IPS DF 4.7 (cell line): ENCODE measurements around the gene BSPRY.
"Not testable (repeated sequence)": the region's sequence is repeated elsewhere in the genome, so short reads cannot be mapped to it uniquely, and the experiment has no call there.

Experiments used
- DNase-seq: peaks from one replicate; pipeline ENCODE4 v3.0.0-alpha.2; 2013; ENCODE audit warnings: low spot score; ENCODE audit errors: extremely low read depth

The BSPRY gene

GRCh38 chr9:113393281-113393680 is 43.9 kb downstream of the BSPRY start:
- DNase-seq = no peak

GRCh38 chr9:113395000-113395861 is 45.9 kb downstream of the BSPRY start:
- DNase-seq = no peak

DNA sequence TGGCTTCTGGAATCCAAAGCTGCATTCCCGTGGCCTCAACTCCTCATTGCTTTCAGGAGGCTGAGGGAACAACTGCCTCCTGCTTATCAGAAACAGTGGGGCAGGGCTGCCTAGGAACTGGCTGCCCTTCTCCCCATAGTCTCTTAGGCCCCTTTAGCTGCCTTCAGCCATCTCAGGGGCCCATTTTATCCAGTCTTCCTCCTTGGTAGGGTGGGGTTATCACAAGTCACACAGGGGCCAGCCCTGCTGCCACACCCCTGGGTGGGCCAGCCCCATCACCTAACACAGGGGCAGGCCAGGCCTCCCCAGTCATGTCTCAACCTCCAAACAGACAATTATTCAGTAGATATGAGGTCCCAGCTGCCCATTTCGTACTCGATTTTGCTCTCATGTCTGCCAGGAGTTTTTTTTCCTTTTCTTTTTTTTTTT is 47.9 kb downstream of the BSPRY start:
- DNase-seq = no peak

GRCh38 chr9:113398796-113399195 is 49.5 kb downstream of the BSPRY start:
- no peak for DNase-seq

DNA sequence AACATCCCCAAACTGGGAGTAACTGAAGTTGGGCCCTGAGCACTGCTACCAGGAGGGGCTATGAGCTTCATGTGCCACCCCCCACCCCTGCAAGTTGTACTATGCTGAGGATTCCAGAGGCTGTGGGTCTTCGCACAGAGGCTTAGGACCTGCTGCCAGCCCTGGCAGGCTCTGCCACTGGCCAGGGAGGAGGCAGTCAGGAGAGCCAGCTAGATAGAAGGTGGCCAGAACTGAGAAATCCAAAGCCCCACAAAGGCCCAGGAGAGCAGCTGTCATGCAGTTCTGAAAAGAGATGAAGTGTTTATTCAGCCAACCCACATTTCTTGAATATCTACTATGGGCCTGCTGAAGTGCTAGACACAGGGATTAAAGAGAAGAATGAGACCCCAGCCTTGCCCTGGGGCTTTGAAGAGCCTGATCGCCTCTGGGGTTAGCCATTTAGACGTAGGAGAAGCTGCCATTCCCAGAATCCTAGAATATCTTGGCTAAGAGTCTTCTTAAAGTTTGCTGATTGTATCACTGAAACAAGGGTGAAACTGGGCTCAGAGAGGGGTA is 50.4 kb downstream of the BSPRY start:
- DNase-seq = no peak

DNA sequence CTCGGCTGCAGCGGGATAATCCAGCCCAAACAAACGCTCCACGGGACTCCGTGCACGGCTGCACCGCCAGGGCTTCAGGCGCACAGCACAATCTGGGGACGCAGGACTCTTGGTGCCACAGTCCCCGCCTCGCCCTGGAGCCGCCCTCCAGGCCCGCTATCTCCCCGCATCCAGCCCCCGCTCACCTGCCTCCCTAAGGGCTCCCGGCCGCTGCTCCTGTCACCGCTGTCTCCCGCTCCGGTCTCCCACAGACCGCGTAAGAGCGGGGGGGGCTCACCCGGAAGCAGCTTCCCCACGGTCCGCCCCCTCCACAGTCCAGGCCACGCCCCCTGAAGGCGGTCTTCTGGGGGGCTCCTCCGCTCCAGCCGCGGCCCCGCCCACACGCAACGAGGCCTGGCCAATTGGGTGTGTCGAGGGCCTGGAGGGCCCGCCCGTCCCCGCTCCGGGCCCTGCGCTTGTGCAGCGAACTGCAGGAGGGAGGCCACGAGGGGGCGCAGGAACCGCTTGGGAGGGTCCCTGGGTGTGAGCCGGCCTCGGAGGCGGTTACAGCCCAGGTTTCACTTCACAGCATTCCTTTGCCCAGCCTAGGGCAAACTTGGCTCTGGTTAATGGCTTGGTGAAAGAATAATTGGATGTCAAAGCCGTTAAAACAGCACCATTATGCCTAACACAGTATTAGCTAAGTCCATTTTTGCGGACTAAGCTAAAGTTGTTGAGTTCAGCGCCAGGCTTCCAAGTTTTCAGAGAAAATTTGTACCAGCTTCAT is 51.9 kb downstream of the BSPRY start, which contains the start of gene ALAD:
Gene ALAD (minus strand): TSS at position 258 of the 766 bp plus-strand sequence. CDS start 7,725 bp downstream, outside the sequence.
- peak; percentile 75 for DNase-seq

- DNase-seq = no peak
These were observed 54.3 kb downstream of the BSPRY start for GRCh38 chr9:113403646-113404045.

DNA sequence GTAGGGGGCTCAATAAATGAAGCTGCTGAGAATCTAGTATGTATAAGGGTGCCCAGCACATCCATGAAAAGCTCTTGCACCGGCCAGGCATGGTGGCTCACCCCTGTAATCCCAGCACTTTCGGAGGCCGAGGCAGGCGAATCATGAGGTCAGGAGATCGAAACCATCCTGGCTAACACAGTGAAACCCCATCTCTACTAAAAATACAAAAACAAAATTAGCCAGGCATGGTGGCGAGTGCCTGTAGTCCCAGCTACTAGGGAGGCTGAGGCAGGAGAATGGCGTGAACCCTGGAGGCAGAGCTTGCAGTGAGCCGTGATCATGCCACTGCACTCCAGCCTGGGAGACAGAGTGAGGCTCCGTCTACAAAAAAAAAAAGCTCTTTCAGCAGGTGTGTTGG is 57.0 kb downstream of the BSPRY start:
- not testable (repeated sequence) for DNase-seq

DNA sequence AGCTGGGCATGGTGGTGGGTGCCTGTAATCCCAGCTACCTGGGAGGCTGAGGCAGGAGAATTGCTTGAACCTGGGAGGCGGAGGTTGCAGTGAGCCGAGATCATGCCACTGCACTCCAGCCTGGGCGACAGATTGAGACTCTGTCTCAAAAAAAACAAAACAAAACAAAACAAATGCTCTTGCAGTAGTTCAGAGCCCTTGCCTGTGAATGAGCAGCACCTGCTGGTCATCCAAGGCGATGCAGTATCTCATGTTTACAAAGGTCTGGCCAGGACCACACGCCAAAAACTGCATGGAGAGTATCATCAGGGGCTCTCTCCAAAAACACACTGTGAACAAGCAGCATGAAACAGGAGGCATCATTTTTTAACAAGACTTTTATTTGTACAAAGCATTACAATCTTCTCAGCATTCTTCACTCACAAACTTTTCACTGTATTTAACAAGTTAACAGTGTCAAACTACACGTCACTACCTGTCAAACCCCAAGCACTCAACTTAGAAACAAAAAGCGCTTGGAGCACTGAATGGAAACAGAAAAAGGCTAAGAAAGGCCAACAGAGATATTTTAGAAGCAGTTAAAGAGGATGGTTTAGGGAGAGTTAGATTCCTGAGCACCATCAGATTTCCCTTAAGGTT is 57.7 kb downstream of the BSPRY start:
- DNase-seq = not testable (repeated sequence)

DNA sequence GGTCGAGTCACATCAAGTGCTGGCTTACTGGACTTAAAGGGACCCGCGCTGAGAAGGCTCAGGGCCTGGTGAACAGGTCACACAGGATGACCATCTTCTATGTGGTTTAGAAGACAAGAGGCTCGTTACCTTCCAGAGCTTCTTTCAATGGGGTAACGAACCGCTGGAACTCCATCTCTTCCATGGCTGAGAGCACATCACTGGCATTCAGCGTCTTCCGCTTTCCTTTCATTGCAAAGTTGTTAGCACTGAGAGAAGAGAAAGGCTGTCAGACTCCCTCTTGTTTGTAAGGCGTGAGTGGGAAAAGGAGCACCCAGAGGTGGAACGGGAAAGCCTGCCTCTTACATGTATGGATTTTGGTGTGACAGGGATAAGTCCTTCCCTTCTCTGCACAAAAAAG is 60.1 kb downstream of the BSPRY start:
- no peak for DNase-seq

GRCh38 chr9:113409883-113410206 is 60.5 kb downstream of the BSPRY start:
- no peak for DNase-seq

DNA sequence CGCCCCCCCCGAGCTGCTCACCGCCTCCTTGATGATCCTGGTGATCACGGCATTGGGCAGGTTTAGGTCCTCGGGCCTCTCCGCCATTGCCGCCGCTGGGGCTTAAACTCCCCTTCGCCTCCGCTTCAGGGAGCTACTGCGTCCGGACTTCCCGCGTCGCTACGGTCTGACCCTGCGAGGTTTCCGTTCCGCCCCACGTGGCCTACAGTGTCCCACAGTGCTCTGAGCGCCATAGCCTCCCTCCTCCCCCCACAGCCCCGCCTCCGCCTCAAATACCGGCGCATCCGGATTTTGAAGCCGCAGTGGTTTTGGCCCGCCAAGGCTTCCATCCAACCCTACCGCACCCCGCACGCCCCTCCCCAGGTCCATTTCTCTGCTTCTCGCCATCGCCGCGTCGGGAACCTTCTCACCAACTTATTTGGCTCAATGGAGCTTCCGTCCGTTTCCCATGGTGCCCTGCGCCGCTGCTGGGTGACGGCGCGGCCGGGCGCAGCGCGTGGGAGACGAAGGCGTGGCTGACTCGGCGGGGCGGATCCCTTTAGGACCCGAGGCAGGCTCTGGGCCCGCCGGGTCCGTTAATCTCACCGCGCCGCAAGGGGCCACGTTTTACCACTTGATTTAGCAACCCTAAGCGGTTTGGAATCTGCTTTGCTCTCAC is 61.0 kb downstream of the BSPRY start, which contains the start of the genes C9orf43 and POLE3:
Gene C9orf43 (plus strand): TSS at position 541 of the 658 bp plus-strand sequence. CDS start 2,747 bp downstream, outside the sequence.
Gene POLE3 (minus strand): TSS at position 469 of the 658 bp plus-strand sequence. CDS start 382 bp downstream, at position 87.
- peak; percentile 85 for DNase-seq

DNA sequence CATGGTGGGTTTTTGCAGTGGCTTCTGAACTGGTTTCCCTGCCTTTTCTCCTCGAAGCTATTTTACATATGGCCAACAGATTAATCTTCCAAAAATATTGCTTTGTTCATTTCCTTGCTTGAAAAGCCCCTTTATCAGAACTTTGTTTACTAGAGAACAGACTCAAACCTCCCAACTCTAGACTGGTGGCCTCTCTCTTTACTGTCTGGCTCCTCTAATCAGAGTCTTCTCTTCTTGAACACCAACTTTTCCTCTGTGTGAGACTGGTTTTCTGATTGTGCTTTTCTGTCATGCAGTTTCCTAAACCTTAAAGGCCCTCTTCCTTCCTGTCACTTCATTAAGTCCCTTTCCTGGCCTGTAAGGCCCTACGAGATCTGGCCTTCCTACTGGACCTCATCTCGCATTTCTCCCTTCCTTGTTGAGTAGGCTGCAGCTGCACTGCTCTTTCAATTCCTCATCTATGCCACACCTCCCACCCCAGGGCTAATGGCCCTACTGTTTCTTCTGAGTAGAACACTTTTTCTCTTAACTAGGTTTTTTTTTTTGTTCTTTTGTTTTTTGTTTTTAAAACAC is 66.9 kb downstream of the BSPRY start:
- DNase-seq = no peak

- DNase-seq = no peak
These were observed 68.0 kb downstream of the BSPRY start for GRCh38 chr9:113417370-113417769.
